ENCODE results near the gene ADCY5. TPM values are rescaled to one million over a fixed set of nuclear protein-coding genes. Genes with fewer than 3 reads are reported as not detected.

Gene ADCY5
- total RNA-seq, 1 experiment from 2014 or later: 0.24 TPM

DNA sequence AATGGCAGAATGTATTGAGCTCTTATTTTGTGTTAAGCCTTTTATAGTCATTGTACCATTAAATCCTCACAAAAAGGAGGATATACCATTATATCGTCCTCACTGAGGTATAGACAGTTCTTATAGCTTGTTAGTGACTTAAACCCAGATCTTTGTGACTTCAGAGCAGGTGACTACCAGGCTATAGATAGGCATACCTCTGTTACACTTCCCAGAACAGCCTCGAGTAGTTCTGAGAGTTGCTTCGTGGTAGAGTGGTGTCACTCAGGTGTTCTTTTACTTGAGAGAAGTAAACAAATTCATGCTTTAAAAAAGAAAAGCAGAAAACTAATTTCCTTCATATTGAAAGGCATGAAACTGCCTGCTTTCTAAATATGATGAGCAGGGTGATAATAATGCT, 187.2 kb downstream of the ADCY5 start:
- CTCF ChIA-PET: interaction anchor here (0.5 kb wide), 1 partner anchor 620 kb away, joined by 3 read pairs; no protein-coding TSS in a partner anchor
- intact Hi-C loops (cut with micrococcal nuclease; ENCODE audit: unreplicated experiment): loop anchor here (10.0 kb wide), 1 partner anchor 1717 kb away; the partner anchor contains the start of gene POLQ
- H3F3A ChIP-seq (ENCODE audit: insufficient read depth, low read depth): peaks cover 3% of the 10 kb centered on the region; the same call in 1 of the 2 replicates

DNA sequence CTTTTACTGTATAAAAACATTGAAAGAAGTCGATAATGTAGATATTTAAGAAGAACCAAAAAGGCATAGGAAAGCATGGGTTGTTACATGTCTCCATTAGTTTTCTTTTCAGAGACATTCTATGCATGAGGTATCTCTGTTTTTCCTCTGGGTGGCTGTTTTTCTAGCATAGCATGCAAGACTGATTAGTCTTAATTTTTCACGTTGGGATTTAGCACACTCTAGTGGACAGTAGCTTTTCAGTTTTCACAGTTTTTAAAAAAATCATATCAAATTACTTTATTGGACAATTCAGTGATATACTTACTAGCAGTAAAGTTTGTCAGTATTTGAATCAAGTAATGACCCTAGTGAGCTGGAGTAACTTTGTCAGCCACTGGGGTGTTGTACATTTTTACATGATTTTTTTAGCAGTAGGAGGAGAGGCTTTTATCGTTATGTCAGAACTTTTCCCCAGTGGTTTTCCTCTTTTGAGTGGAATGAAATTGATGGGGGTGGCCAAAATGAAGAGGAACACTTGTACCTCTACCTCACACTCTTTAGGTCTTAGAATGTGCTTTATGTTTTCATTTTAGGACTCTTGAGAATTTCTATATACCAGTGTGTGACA, 190.0 kb downstream of the ADCY5 start:
- no TSS peak for BruUV-seq (replicated peaks)
- CTCF ChIA-PET: interaction anchor here (0.6 kb wide), 2 partner anchors 315 to 470 kb away, joined by 3 to 9 read pairs; no protein-coding TSS in a partner anchor
- TF ChIP-seq, protein P1, sequence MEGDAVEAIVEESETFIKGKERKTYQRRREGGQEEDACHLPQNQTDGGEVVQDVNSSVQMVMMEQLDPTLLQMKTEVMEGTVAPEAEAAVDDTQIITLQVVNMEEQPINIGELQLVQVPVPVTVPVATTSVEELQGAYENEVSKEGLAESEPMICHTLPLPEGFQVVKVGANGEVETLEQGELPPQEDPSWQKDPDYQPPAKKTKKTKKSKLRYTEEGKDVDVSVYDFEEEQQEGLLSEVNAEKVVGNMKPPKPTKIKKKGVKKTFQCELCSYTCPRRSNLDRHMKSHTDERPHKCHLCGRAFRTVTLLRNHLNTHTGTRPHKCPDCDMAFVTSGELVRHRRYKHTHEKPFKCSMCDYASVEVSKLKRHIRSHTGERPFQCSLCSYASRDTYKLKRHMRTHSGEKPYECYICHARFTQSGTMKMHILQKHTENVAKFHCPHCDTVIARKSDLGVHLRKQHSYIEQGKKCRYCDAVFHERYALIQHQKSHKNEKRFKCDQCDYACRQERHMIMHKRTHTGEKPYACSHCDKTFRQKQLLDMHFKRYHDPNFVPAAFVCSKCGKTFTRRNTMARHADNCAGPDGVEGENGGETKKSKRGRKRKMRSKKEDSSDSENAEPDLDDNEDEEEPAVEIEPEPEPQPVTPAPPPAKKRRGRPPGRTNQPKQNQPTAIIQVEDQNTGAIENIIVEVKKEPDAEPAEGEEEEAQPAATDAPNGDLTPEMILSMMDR (conservative IDR thresholded peaks at IDR 0.05): peak; percentile 77
- no peak for TF ChIP-seq EZH2 (IDR thresholded peaks at IDR 0.05; ENCODE audit: low read depth)
- Histone ChIP-seq H3F3A (ENCODE audit: insufficient read depth, low read depth) (peaks cover 3% of the 10 kb centered on the region; the same call in 1 of the 2 replicates), H3K27me3 (ENCODE audit: insufficient read depth, low read depth) (no peaks in the 10 kb centered on the region), H3K4me3 (no peak overlapping the region), H3K9me3 (ENCODE audit: insufficient read depth, low read depth) (no peaks in the 10 kb centered on the region), H3K79me2 (ENCODE audit: low read depth) (no peaks in the 10 kb centered on the region), H3K4me1 (replicated peaks; ENCODE audit: insufficient read depth) (no peaks in the 10 kb centered on the region), H4K20me1 (ENCODE audit: insufficient read depth) (0 out of 2 replicates have a peak, but pooled peaks cover 4% of the 10 kb centered on the region), H2AFZ (no peak overlapping the region), H3K36me3 (ENCODE audit: low read depth) (no peaks in the 10 kb centered on the region), H3K27ac (no peak overlapping the region), H3K9me2 (ENCODE audit: insufficient read depth) (no peaks in the 10 kb centered on the region), H3K4me2 (no peak overlapping the region)
- intact Hi-C loops (cut with micrococcal nuclease; ENCODE audit: unreplicated experiment): loop anchor here (2.0 to 5.0 kb wide), 6 partner anchors 232 to 1002 kb away; partner anchors contain the start of genes PARP14 and SEMA5B
- DNase-seq: peak in 1 of 2 experiments; percentile 57
- POLR2A ChIA-PET (ENCODE audit: unreplicated experiment): no interaction called here

More for the DNA sequence above, 187.2 kb downstream of the ADCY5 start:
- no peaks in the 10 kb centered on the region for H3K79me2 ChIP-seq (ENCODE audit: low read depth)
- BruUV-seq (replicated peaks): no TSS peak
- no peak overlapping the region for H3K27ac ChIP-seq
- DNase-seq: no peak
- TF ChIP-seq EZH2 (IDR thresholded peaks at IDR 0.05; ENCODE audit: low read depth): no peak
- TF ChIP-seq, protein P1 (conservative IDR thresholded peaks at IDR 0.05): no peak
- no peaks in the 10 kb centered on the region for H3K9me2 ChIP-seq (ENCODE audit: insufficient read depth)
- H4K20me1 ChIP-seq (ENCODE audit: insufficient read depth): 0 out of 2 replicates have a peak, but pooled peaks cover 4% of the 10 kb centered on the region
- H3K27me3 ChIP-seq (ENCODE audit: insufficient read depth, low read depth): no peaks in the 10 kb centered on the region
- no peak overlapping the region for H3K4me2 ChIP-seq
- 0 out of 2 replicates have a peak, but pooled peaks cover 6% of the 10 kb centered on the region for H3K36me3 ChIP-seq (ENCODE audit: low read depth)
- POLR2A ChIA-PET (ENCODE audit: unreplicated experiment): no interaction called here
- no peaks in the 10 kb centered on the region for H3K9me3 ChIP-seq (ENCODE audit: insufficient read depth, low read depth)
- no peak overlapping the region for H2AFZ ChIP-seq
- no peaks in the 10 kb centered on the region for H3K4me1 ChIP-seq (replicated peaks; ENCODE audit: insufficient read depth)
- H3K4me3 ChIP-seq: no peak overlapping the region

DNA sequence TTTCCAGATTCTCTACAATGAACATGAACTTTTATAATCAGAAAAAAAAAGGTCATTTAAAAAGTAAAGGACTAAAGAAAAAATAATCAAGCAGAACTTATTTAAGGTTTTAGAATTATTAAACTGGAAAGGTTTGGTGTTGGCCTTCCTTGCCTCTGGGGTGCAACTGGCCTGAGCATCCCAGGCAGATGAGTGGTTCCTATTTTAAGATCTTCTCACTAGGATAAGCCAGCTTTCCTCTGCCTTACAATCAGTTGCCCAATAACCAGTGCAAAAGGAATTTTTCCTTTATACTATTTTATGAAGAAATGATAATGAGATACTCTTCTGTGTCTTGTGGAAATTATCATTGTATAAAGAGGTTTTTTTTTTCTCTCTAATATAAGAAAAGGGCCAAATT, 190.5 kb downstream of the ADCY5 start:
- Histone ChIP-seq H3K4me2 (no peak overlapping the region), H2AFZ (no peak overlapping the region), H3F3A (ENCODE audit: insufficient read depth, low read depth) (peaks cover 3% of the 10 kb centered on the region; the same call in 1 of the 2 replicates), H3K9me2 (ENCODE audit: insufficient read depth) (no peaks in the 10 kb centered on the region), H3K27me3 (ENCODE audit: insufficient read depth, low read depth) (no peaks in the 10 kb centered on the region), H3K9me3 (ENCODE audit: insufficient read depth, low read depth) (no peaks in the 10 kb centered on the region), H3K79me2 (ENCODE audit: low read depth) (no peaks in the 10 kb centered on the region), H4K20me1 (ENCODE audit: insufficient read depth) (0 out of 2 replicates have a peak, but pooled peaks cover 4% of the 10 kb centered on the region), H3K4me3 (no peak overlapping the region), H3K36me3 (ENCODE audit: low read depth) (no peaks in the 10 kb centered on the region), H3K4me1 (replicated peaks; ENCODE audit: insufficient read depth) (no peaks in the 10 kb centered on the region), H3K27ac (no peak overlapping the region)
- BruUV-seq (replicated peaks): no TSS peak
- no peak for DNase-seq
- CTCF ChIA-PET: interaction anchor here (0.6 to 0.7 kb wide), 2 partner anchors 213 to 469 kb away, joined by 3 to 4 read pairs; no protein-coding TSS in a partner anchor
- intact Hi-C loops (cut with micrococcal nuclease; ENCODE audit: unreplicated experiment): loop anchor here (2.0 to 5.0 kb wide), 6 partner anchors 231 to 1001 kb away; partner anchors contain the start of genes PARP14 and SEMA5B
- TF ChIP-seq, protein P1 (conservative IDR thresholded peaks at IDR 0.05): no peak
- POLR2A ChIA-PET (ENCODE audit: unreplicated experiment): no interaction called here
